Ramos (cell line): ENCODE results near the gene KRI1.

Source experiments
- in situ Hi-C: fragments of 300-500 bp; cut with MboI; formaldehyde crosslinking; loops from one replicate; pipeline ENCODE4 v1.14.3; 2022; ENCODE audit warnings: low sequenced_read_pairs; ENCODE audit not compliant: unreplicated experiment

Gene KRI1

GRCh38 chr19:10565567-10566407 lies at the start of gene KRI1:
KRI1 (minus strand) TSS chr19:10566010; CDS start chr19:10565999, 11 bp downstream.
- in situ Hi-C loops, result no loop called here

- in situ Hi-C loops, result no loop called here
Observed at GRCh38 chr19:10612499-10613119, 46.8 kb upstream of the KRI1 start.

- in situ Hi-C loops, result no loop called here
Observed at GRCh38 chr19:10611907-10612306, 46.1 kb upstream of the KRI1 start.

- in situ Hi-C loops, result no loop called here
Observed at GRCh38 chr19:10604460-10604980, 38.7 kb upstream of the KRI1 start.

- in situ Hi-C loops, result no loop called here
Observed at GRCh38 chr19:10603873-10604459, 38.2 kb upstream of the KRI1 start.

- in situ Hi-C loops, result no loop called here
Observed at GRCh38 chr19:10603084-10603872, 37.5 kb upstream of the KRI1 start.

- in situ Hi-C loops, result no loop called here
Observed at GRCh38 chr19:10602330-10603083, 36.7 kb upstream of the KRI1 start.

- in situ Hi-C loops, result no loop called here
Observed at GRCh38 chr19:10601999-10602329, 36.2 kb upstream of the KRI1 start.

- in situ Hi-C loops, result no loop called here
Observed at GRCh38 chr19:10600149-10600548, 34.3 kb upstream of the KRI1 start.

GRCh38 chr19:10593820-10594637 lies 28.2 kb upstream of the KRI1 start:
- in situ Hi-C loops, result no loop called here

GRCh38 chr19:10593148-10593547 lies 27.3 kb upstream of the KRI1 start:
- in situ Hi-C loops, result no loop called here

- in situ Hi-C loops, result no loop called here
Observed at GRCh38 chr19:10587839-10588150, 22.0 kb upstream of the KRI1 start.

GRCh38 chr19:10587022-10587838 lies 21.4 kb upstream of the KRI1 start, which contains the start of gene AP1M2:
AP1M2 (minus strand) TSS chr19:10587312; CDS start chr19:10587231, 81 bp downstream.
- in situ Hi-C loops, result no loop called here

GRCh38 chr19:10586396-10586795 lies 20.6 kb upstream of the KRI1 start:
- in situ Hi-C loops, result no loop called here

- in situ Hi-C loops, result loop anchor here (5.0 kb wide), 2 partner anchors 59 to 114 kb away; no protein-coding TSS in a partner anchor
Observed at GRCh38 chr19:10583036-10583776, 17.4 kb upstream of the KRI1 start.

- in situ Hi-C loops, result loop anchor here (5.0 kb wide), 2 partner anchors 60 to 115 kb away; no protein-coding TSS in a partner anchor
Observed at GRCh38 chr19:10582091-10582490, 16.3 kb upstream of the KRI1 start.

GRCh38 chr19:10580979-10581631 lies 15.3 kb upstream of the KRI1 start:
- in situ Hi-C loops, result loop anchor here (5.0 kb wide), 2 partner anchors 61 to 116 kb away; no protein-coding TSS in a partner anchor
